Heart right ventricle (tissue), 16 donors: ENCODE data around the gene OTUD7B. TPM values are rescaled to one million over a fixed set of nuclear protein-coding genes. Genes with fewer than 3 reads are reported as not detected.

Experiments
- ATAC-seq, 8 donors: fragments of 200-7000 bp; cut with Tn5 transposase; one replicate each; pipeline ENCODE4 v1.9.1; 2020; ENCODE audit warnings: mild to moderate bottlenecking in 8 of 8, moderate library complexity in 8 of 8, moderate number of reproducible peaks in 1 of 8
- DNase-seq, 2 donors: peaks; one replicate each; pipeline ENCODE4 v3.0.0-alpha.2; 2020
- H3K27ac ChIP-seq, 10 donors: fragments of 200-600 bp; sonication (generic) in 2 of 10; one replicate each; pipeline versions ENCODE4 v1.5.0 to v1.8.0; 2020 to 2022; ENCODE audit warnings: mild to moderate bottlenecking in 3 of 10
- H3K27me3 ChIP-seq, 7 donors: fragments of 200-600 bp; one replicate each; pipeline ENCODE4 v1.8.0; 2021 to 2022; ENCODE audit warnings: mild to moderate bottlenecking in 2 of 7
- H3K36me3 ChIP-seq, 9 donors: fragments of 200-600 bp; sonication (generic) in 1 of 9; one replicate each; pipeline versions ENCODE4 v1.5.0 to v1.8.0; 2020 to 2022; ENCODE audit warnings: mild to moderate bottlenecking in 2 of 9
- H3K4me1 ChIP-seq, 9 donors: fragments of 200-600 bp; sonication (generic) in 1 of 9; one replicate each; pipeline versions ENCODE4 v1.5.0 to v1.8.0; 2020 to 2022; ENCODE audit warnings: mild to moderate bottlenecking in 4 of 9
- H3K4me3 ChIP-seq, 10 donors: fragments of 200-600 bp; sonication (generic) in 2 of 10; one replicate each; pipeline versions ENCODE4 v1.5.0 to v1.8.0; 2020 to 2022; ENCODE audit warnings: mild to moderate bottlenecking in 7 of 10, moderate library complexity in 2 of 10
- H3K9me3 ChIP-seq, 11 donors: fragments of 200-600 bp in 10 of 11; sonication (generic) in 2 of 11; one replicate each; pipeline versions ENCODE4 v1.5.0 to v1.8.0; 2013 to 2022; ENCODE audit warnings: mild to moderate bottlenecking in 2 of 11, control low read depth in 1 of 11, moderate library complexity in 1 of 11
- WGBS, 2 donors: extraction: QIAGEN DNeasy Blood & Tissue Kit; methylation state at CpG; one replicate each; pipeline ENCODE4 v1.1.7; 2013; ENCODE audit warnings: inconsistent platforms in 1 of 2; 5-methylcytosine and 5-hydroxymethylcytosine counted together
- intact Hi-C, 10 donors: fragments of 100-400 bp; cut with DNase I; formaldehyde crosslinking; loops; one replicate each; pipeline versions ENCODE4 v1.11.1 to v1.14.2; 2022
- polyA plus RNA-seq, 2 donors: library from polyadenylated mRNA; stranded (reverse); fragments of 200-250 nt; gene quantifications; one replicate each; pipeline ENCODE4 v1.2.3, GENCODE V29; 2013
- total RNA-seq, 10 donors: library from RNA; stranded (reverse); fragmentation: NEBNext Ultra II Directional in 3 of 10; extraction: Animal tissue kit (Norgen Biotek cat#: 25700) in 3 of 10; gene quantifications; one replicate each; pipeline versions ENCODE4 v1.2.1 to v1.2.4, GENCODE V29; 2021 to 2023
- TF ChIP-seq, protein P1 (sequence below), 9 donors: fragments of 200-600 bp; sonication (generic) in 2 of 9; IDR thresholded peaks; one replicate each; pipeline versions ENCODE4 v1.5.0 to v1.8.0; 2021 to 2022; ENCODE audit warnings: antibody characterized with exemption in 9 of 9, mild to moderate bottlenecking in 5 of 9, moderate library complexity in 1 of 9
- donor health status: Arrhythmogenic right ventricular cardiomyopathy.
- donor health status: ischemic (EF 13 %, LVEDD 7.1; RV severe dilation, severe dysfunction).
- donor health status: healthy with polysubstance abuse.
- donor health status: DM: no; HTN: yes; CAD: no.
- donor health status: DM: no; HTN: no; CAD: no.
- donor health status: ischemic (EF 25% LVEDD 6.9; RV normal size, moderate dysfunction).
- donor health status: ischemic (EF 25% LVEDD 5.7; RV mildly dilated, moderate dysfunction).
- donor health status: healthy.
- donor health status: DM: yes; HTN: yes; CAD: no.
- donor health status: Ischemic cardiomyopathy.
- donor health status: ischemic (EF 35%, LVEDD 5.7; RV mildly dilated, moderate dysfunction).
- donor health status: nonischemic (EF 11% LVEDD 7.7; RV severe dilation, severe dysfunction).
- donor health status: DM: yes; HTN: yes; CAD: no.
- donor health status: PGD.
- donor health status: ischemic (EF 29% LVEDD 5.4; RV normal size, mild dysfunction).
- donor health status: nonischemic (EF 23%, LVEDD 6.1; RV moderate dilation, normal function).

OTUD7B gene
- total and polyA plus RNA-seq, 12 donors: 3.1 to 34.4 (median 28.1) TPM

GRCh38 chr1:149937759-149938158 lies 72.8 kb downstream of the OTUD7B start:
- Histone ChIP-seq H3K4me3 (peak overlapping the region in 2 of 10 donors; percentile 58 to 61), H3K9me3 (no peaks in the 10 kb centered on the region), H3K4me1 (peaks cover 0 to 59% (median 40%) of the 10 kb centered on the region in 9 donors), H3K27me3 (no peaks in the 10 kb centered on the region), H3K27ac (peak overlapping the region in 5 of 10 donors; percentile 67 to 84 (median 76)), H3K36me3 (peaks cover 0 to 5% (median 0%) of the 10 kb centered on the region in 9 donors)
- ATAC-seq (peak in 3 of 8 donors; percentile 27 to 51 (median 43)), DNase-seq (no peak)
- intact Hi-C loops: loop anchor here in 2 of 10 donors (2.0 to 5.0 kb wide), 2 partner anchors 40 to 49 kb away; partner anchors contain the start of gene BOLA1 (in 1 of the 2)
- TF ChIP-seq, protein P1, sequence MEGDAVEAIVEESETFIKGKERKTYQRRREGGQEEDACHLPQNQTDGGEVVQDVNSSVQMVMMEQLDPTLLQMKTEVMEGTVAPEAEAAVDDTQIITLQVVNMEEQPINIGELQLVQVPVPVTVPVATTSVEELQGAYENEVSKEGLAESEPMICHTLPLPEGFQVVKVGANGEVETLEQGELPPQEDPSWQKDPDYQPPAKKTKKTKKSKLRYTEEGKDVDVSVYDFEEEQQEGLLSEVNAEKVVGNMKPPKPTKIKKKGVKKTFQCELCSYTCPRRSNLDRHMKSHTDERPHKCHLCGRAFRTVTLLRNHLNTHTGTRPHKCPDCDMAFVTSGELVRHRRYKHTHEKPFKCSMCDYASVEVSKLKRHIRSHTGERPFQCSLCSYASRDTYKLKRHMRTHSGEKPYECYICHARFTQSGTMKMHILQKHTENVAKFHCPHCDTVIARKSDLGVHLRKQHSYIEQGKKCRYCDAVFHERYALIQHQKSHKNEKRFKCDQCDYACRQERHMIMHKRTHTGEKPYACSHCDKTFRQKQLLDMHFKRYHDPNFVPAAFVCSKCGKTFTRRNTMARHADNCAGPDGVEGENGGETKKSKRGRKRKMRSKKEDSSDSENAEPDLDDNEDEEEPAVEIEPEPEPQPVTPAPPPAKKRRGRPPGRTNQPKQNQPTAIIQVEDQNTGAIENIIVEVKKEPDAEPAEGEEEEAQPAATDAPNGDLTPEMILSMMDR (IDR thresholded peaks at IDR 0.05): no peak

DNA sequence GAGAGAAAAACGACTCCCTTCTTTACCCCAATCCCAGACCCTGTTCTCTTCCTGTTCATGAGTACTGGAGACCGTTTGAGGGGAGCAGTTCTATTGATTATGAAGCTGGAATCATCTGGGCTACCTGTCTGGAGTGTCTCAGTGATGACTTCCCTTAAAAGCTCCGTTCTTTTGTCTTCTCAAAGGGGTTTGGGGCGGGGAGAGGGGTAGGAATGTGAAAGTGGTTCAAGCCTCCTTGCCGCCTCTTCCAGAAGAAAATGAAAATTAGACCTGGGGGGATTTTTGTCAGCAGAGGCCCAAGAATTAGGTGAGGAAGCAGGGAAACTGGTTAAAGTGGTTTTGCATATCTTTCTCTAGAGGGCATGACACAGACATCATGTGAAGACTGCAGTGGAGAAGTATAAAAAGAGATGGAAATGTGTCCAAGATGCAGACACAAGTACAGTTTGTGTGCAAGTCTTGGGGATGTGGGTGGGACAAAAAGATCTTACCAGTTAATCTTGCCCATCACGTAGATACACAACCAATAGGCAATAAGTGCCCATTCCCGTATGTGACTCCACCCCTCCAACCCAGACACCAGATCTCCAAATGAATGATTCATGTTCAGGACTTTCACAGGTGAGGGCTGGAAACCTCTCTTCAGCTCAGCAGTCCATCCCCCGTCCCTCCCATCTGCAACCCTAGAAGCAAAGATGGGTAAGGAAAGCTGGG lies 73.4 kb downstream of the OTUD7B start:
- no peak for ATAC-seq
- TF ChIP-seq, protein P1 (IDR thresholded peaks at IDR 0.05): no peak
- Histone ChIP-seq H3K9me3 (no peaks in the 10 kb centered on the region), H3K36me3 (peaks cover 0 to 7% (median 0%) of the 10 kb centered on the region in 9 donors), H3K4me3 (peak overlapping the region; percentile 10 to 63 (median 49)), H3K4me1 (peaks cover 0 to 59% (median 40%) of the 10 kb centered on the region in 9 donors), H3K27me3 (no peaks in the 10 kb centered on the region), H3K27ac (peak overlapping the region in 6 of 10 donors; percentile 19 to 84 (median 74))
- no peak for DNase-seq
- intact Hi-C loops: loop anchor here in 1 of 10 donors (5.0 kb wide), 1 partner anchor 40 kb away; the partner anchor contains the start of gene BOLA1
- 22 to 28% methylated on average over 8 of the region's 8 CpGs for WGBS, 2 donors

DNA sequence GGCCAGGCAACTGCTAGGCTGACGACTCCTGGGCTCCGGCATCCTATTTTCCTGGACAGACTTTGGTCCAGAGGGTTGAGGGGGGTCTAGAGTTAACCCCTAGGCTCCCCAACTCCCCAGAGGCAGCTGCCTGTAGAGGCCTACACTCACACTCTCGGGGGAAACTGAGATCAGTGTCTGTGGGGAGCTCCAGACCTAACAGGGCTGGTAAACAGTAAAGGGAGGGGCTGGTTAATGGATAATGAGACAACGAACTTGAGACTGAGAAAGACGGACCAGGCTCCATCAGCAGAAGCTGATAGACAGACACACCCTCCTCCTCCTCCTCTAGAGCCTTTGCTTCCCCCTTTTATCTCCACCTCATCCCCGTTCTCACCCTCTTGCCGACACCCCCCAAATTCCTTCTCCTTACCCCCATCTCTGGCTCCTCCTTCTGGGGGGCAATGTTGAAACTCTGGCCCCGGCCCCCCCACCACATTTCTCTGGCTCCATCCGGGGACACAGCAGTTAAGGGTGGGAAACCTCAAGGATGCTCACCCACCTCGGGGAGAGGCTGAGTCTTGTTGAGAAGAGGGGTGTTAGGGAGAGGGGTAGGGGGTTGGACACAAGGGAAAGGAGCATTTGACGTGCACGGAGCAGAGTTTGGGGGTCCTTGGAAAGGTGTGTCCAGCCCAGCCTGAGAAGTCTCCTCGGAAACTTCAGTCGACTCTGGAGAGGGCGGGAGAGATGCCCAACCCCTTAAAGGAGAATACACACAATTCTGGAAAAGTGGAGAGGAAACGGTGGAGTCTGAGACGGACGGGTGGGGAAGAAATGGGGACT lies 74.1 kb downstream of the OTUD7B start, which contains the start of gene MTMR11:
Gene MTMR11 (minus strand): TSS at position 710 of the 822 bp plus-strand sequence. CDS start 232 bp downstream, at position 478.
- Histone ChIP-seq H3K9me3 (no peaks in the 10 kb centered on the region), H3K27ac (peak within 1 kb of the TSS in 6 of 10 donors; percentile 19 to 84 (median 74)), H3K36me3 (peaks cover 0 to 15% (median 0%) of the 10 kb centered on the region in 9 donors), H3K4me1 (peaks cover 0 to 54% (median 37%) of the 10 kb centered on the region in 9 donors), H3K27me3 (no peaks in the 10 kb centered on the region), H3K4me3 (peak within 1 kb of the TSS; percentile 10 to 63 (median 49))
- no peak for DNase-seq
- intact Hi-C loops: loop anchor here in 1 of 10 donors (5.0 kb wide), 1 partner anchor 39 kb away; the partner anchor contains the start of gene BOLA1
- WGBS, 2 donors: 21 to 22% methylated on average over 18 of the region's 18 CpGs
- TF ChIP-seq, protein P1 (IDR thresholded peaks at IDR 0.05): no peak
- ATAC-seq: peak in 7 of 8 donors; percentile 13 to 60 (median 28)

GRCh38 chr1:149934356-149934755 lies 76.2 kb downstream of the OTUD7B start:
- intact Hi-C loops: loop anchor here in 1 of 10 donors (5.0 kb wide), 1 partner anchor 37 kb away; the partner anchor contains the start of gene BOLA1
- WGBS, 2 donors: 52 to 68% methylated on average over 2 of the region's 2 CpGs
- peaks cover 0 to 47% (median 34%) of the 10 kb centered on the region in 9 donors for H3K4me1 ChIP-seq
- DNase-seq (no peak), ATAC-seq (no peak)
- TF ChIP-seq, protein P1 (IDR thresholded peaks at IDR 0.05): no peak
- H3K27me3 ChIP-seq: no peaks in the 10 kb centered on the region
- no peaks in the 10 kb centered on the region for H3K9me3 ChIP-seq
- H3K27ac ChIP-seq: peak overlapping the region in 1 of 10 donors; percentile 18
- no peak overlapping the region for H3K4me3 ChIP-seq
- peaks cover 0 to 32% (median 0%) of the 10 kb centered on the region in 9 donors for H3K36me3 ChIP-seq
